IPS DF 6.9 (cell line): ENCODE measurements around the gene MACROH2A1.

ENCODE experiments used
- DNase-seq: peaks from one replicate; pipeline ENCODE4 v3.0.0-alpha.2; 2013; ENCODE audit warnings: low read depth, low spot score
- H3K27ac ChIP-seq: one replicate; pipeline ENCODE4 v1.5.1; 2013; ENCODE audit warnings: low read length, control low read depth
- H3K27me3 ChIP-seq: 2 replicates; pipeline ENCODE4 v1.6.1; 2013; ENCODE audit warnings: mild to moderate bottlenecking, low read length; ENCODE audit not compliant: control insufficient read depth, insufficient read depth
- H3K36me3 ChIP-seq: 2 replicates; pipeline ENCODE4 v1.6.1; 2013; ENCODE audit warnings: low read length; ENCODE audit not compliant: control insufficient read depth, insufficient read depth
- H3K4me1 ChIP-seq: 2 replicates; pipeline ENCODE4 v1.6.1; 2013; ENCODE audit warnings: low read length; ENCODE audit not compliant: control insufficient read depth, insufficient read depth
- H3K4me3 ChIP-seq: 2 replicates; pipeline ENCODE4 v1.5.1; 2013; ENCODE audit warnings: mild to moderate bottlenecking, low read length
- H3K9me3 ChIP-seq: 2 replicates; pipeline ENCODE4 v1.6.1; 2013; ENCODE audit warnings: low read length, inconsistent platforms; ENCODE audit not compliant: control insufficient read depth, insufficient read depth
- WGBS: extraction: QIAGEN DNeasy Blood & Tissue Kit; methylation state at CpG from one replicate; pipeline ENCODE4 v1.1.7; 2013; ENCODE audit warnings: mixed read lengths, missing lambda C conversion rate; ENCODE audit not compliant: insufficient read length, insufficient coverage; 5-methylcytosine and 5-hydroxymethylcytosine counted together

The MACROH2A1 gene

GRCh38 chr5:135442431-135443160 lies 43.6 kb upstream of the MACROH2A1 start:
- Histone ChIP-seq H3K27me3 (no peaks in the 10 kb centered on the region), H3K36me3 (no peaks in the 10 kb centered on the region), H3K27ac (no peak overlapping the region), H3K9me3 (no peaks in the 10 kb centered on the region), H3K4me3 (no peak overlapping the region), H3K4me1 (no peaks in the 10 kb centered on the region)
- no CpG with 5 or more reads among the region's 8 CpGs for WGBS
- no peak for DNase-seq

- Histone ChIP-seq H3K9me3 (no peaks in the 10 kb centered on the region), H3K4me3 (no peak overlapping the region), H3K27me3 (no peaks in the 10 kb centered on the region), H3K36me3 (no peaks in the 10 kb centered on the region), H3K4me1 (no peaks in the 10 kb centered on the region), H3K27ac (no peak overlapping the region)
- WGBS: no CpG with 5 or more reads among the region's 4 CpGs
- DNase-seq: no peak
These were observed 42.9 kb upstream of the MACROH2A1 start for GRCh38 chr5:135441919-135442318.

GRCh38 chr5:135441350-135441831 lies 42.4 kb upstream of the MACROH2A1 start:
- Histone ChIP-seq H3K27me3 (no peaks in the 10 kb centered on the region), H3K4me3 (no peak overlapping the region), H3K4me1 (no peaks in the 10 kb centered on the region), H3K36me3 (no peaks in the 10 kb centered on the region), H3K27ac (no peak overlapping the region), H3K9me3 (no peaks in the 10 kb centered on the region)
- WGBS: 100% methylated on average over 2 of the region's 11 CpGs
- no peak for DNase-seq

- no peak overlapping the region for H3K4me3 ChIP-seq
- H3K27me3 ChIP-seq: no peaks in the 10 kb centered on the region
- no peak overlapping the region for H3K27ac ChIP-seq
- no peaks in the 10 kb centered on the region for H3K9me3 ChIP-seq
- no peaks in the 10 kb centered on the region for H3K36me3 ChIP-seq
- no peaks in the 10 kb centered on the region for H3K4me1 ChIP-seq
- WGBS: no CpG with 5 or more reads among the region's 6 CpGs
- DNase-seq: no peak
These were observed 41.9 kb upstream of the MACROH2A1 start for GRCh38 chr5:135440916-135441315.

- no peak for DNase-seq
These were observed 40.5 kb upstream of the MACROH2A1 start for GRCh38 chr5:135439231-135440205.

GRCh38 chr5:135438636-135439221 lies 39.7 kb upstream of the MACROH2A1 start:
- no peaks in the 10 kb centered on the region for H3K36me3 ChIP-seq
- H3K27ac ChIP-seq: no peak overlapping the region
- no peak overlapping the region for H3K4me3 ChIP-seq
- WGBS: no CpG with 5 or more reads among the region's 10 CpGs
- no peak for DNase-seq
- H3K9me3 ChIP-seq: no peaks in the 10 kb centered on the region
- H3K27me3 ChIP-seq: no peaks in the 10 kb centered on the region
- H3K4me1 ChIP-seq: peaks cover 2% of the 10 kb centered on the region; the same call in 1 of the 2 replicates

More at GRCh38 chr5:135439231-135440205, 40.5 kb upstream of the MACROH2A1 start:
- Histone ChIP-seq H3K27me3 (no peaks in the 10 kb centered on the region), H3K36me3 (no peaks in the 10 kb centered on the region), H3K4me1 (no peaks in the 10 kb centered on the region), H3K27ac (no peak overlapping the region), H3K9me3 (no peaks in the 10 kb centered on the region), H3K4me3 (no peak overlapping the region)
- WGBS: no CpG with 5 or more reads among the region's 11 CpGs

GRCh38 chr5:135437796-135438560 lies 38.9 kb upstream of the MACROH2A1 start:
- Histone ChIP-seq H3K4me1 (peaks cover 2% of the 10 kb centered on the region; the same call in 1 of the 2 replicates), H3K36me3 (no peaks in the 10 kb centered on the region), H3K9me3 (no peaks in the 10 kb centered on the region), H3K27ac (no peak overlapping the region), H3K4me3 (no peak overlapping the region), H3K27me3 (no peaks in the 10 kb centered on the region)
- DNase-seq: no peak
- no CpG with 5 or more reads among the region's 13 CpGs for WGBS

GRCh38 chr5:135437422-135437795 lies 38.4 kb upstream of the MACROH2A1 start:
- H3K4me1 ChIP-seq: peaks cover 2% of the 10 kb centered on the region; the same call in 1 of the 2 replicates
- H3K9me3 ChIP-seq: no peaks in the 10 kb centered on the region
- H3K4me3 ChIP-seq: no peak overlapping the region
- H3K36me3 ChIP-seq: no peaks in the 10 kb centered on the region
- DNase-seq: no peak
- no peaks in the 10 kb centered on the region for H3K27me3 ChIP-seq
- H3K27ac ChIP-seq: no peak overlapping the region
- no CpG with 5 or more reads among the region's 7 CpGs for WGBS

- no CpG with 5 or more reads among the region's 7 CpGs for WGBS
- Histone ChIP-seq H3K27me3 (no peaks in the 10 kb centered on the region), H3K4me3 (no peak overlapping the region), H3K4me1 (peaks cover 2% of the 10 kb centered on the region; the same call in 1 of the 2 replicates), H3K27ac (no peak overlapping the region), H3K36me3 (no peaks in the 10 kb centered on the region), H3K9me3 (no peaks in the 10 kb centered on the region)
- DNase-seq: no peak
These were observed 38.0 kb upstream of the MACROH2A1 start for GRCh38 chr5:135436951-135437418.
